Measurements from ENCODE around the gene FAM168A. TPM values are rescaled to one million over a fixed set of nuclear protein-coding genes. Genes with fewer than 3 reads are reported as not detected.

Gene FAM168A
- total RNA-seq, 3 donors from 2014 or later (not counting 1 experiment from before 2014, with no cell fraction given): 27.4 to 39.8 (median 30.4) TPM

- Histone ChIP-seq H3K4me3 (ENCODE audit: low read length) (no peak overlapping the region), H3K9me3 (ENCODE audit: control insufficient read depth, insufficient read depth, low read length) (no peaks in the 10 kb centered on the region), H3K27ac (ENCODE audit: low read length) (no peak overlapping the region), H3K4me1 (ENCODE audit: control insufficient read depth, insufficient read depth, low read length) (no peaks in the 10 kb centered on the region), H3K27me3 (ENCODE audit: control insufficient read depth, insufficient read depth, low read length) (no peaks in the 10 kb centered on the region), H3K36me3 (ENCODE audit: control insufficient read depth, insufficient read depth, low read length) (no peaks in the 10 kb centered on the region)
- DNase-seq: no peak
- no peaks in the 10 kb centered on the region for H3K27me3 Mint-ChIP-seq (ENCODE audit: low read depth in 2 of 2)
- H3K9me3 Mint-ChIP-seq: no peaks in the 10 kb centered on the region
- H3K4me1 Mint-ChIP-seq: peaks cover 21 to 25% of the 10 kb centered on the region in 2 donors
- intact Hi-C loops (cut with micrococcal nuclease): no loop called here
- no peak for TF ChIP-seq CTCF (IDR thresholded peaks at IDR 0.05)
- H3K4me3 Mint-ChIP-seq: no peak overlapping the region
- WGBS (ENCODE audit: insufficient coverage): 96% methylated on average over 1 of the region's 1 CpG
- no peaks in the 10 kb centered on the region for H3K36me3 Mint-ChIP-seq
- no peak overlapping the region for H3K27ac Mint-ChIP-seq
- ATAC-seq: no peak
Observed at GRCh38 chr11:73493956-73494598, 103.8 kb downstream of the FAM168A start.

GRCh38 chr11:73481626-73482025 lies 116.3 kb downstream of the FAM168A start:
- no CpG with 5 or more reads among the region's 1 CpG for WGBS (ENCODE audit: insufficient coverage)
- Mint-ChIP-seq H3K27ac (no peak overlapping the region), H3K4me1 (peaks cover 0 to 6% of the 10 kb centered on the region in 2 donors), H3K9me3 (peaks cover 2 to 6% of the 10 kb centered on the region in 2 donors), H3K27me3 (ENCODE audit: low read depth in 2 of 2) (no peaks in the 10 kb centered on the region), H3K4me3 (no peak overlapping the region), H3K36me3 (peaks cover 4% of the 10 kb centered on the region)
- Histone ChIP-seq H3K4me3 (ENCODE audit: low read length) (no peak overlapping the region), H3K9me3 (ENCODE audit: control insufficient read depth, insufficient read depth, low read length) (no peaks in the 10 kb centered on the region), H3K36me3 (ENCODE audit: control insufficient read depth, insufficient read depth, low read length) (no peaks in the 10 kb centered on the region), H3K27me3 (ENCODE audit: control insufficient read depth, insufficient read depth, low read length) (no peaks in the 10 kb centered on the region), H3K4me1 (ENCODE audit: control insufficient read depth, insufficient read depth, low read length) (no peaks in the 10 kb centered on the region), H3K27ac (ENCODE audit: low read length) (no peak overlapping the region)
- intact Hi-C loops (cut with micrococcal nuclease): no loop called here
- ATAC-seq (no peak), DNase-seq (no peak)
- no peak for TF ChIP-seq CTCF (IDR thresholded peaks at IDR 0.05)

GRCh38 chr11:73480677-73481076 lies 117.2 kb downstream of the FAM168A start:
- WGBS (ENCODE audit: insufficient coverage): 82% methylated on average over 2 of the region's 2 CpGs
- Histone ChIP-seq H3K27ac (ENCODE audit: low read length) (no peak overlapping the region), H3K4me1 (ENCODE audit: control insufficient read depth, insufficient read depth, low read length) (no peaks in the 10 kb centered on the region), H3K9me3 (ENCODE audit: control insufficient read depth, insufficient read depth, low read length) (no peaks in the 10 kb centered on the region), H3K4me3 (ENCODE audit: low read length) (no peak overlapping the region), H3K27me3 (ENCODE audit: control insufficient read depth, insufficient read depth, low read length) (no peaks in the 10 kb centered on the region), H3K36me3 (ENCODE audit: control insufficient read depth, insufficient read depth, low read length) (no peaks in the 10 kb centered on the region)
- H3K9me3 Mint-ChIP-seq: peaks cover 2 to 7% of the 10 kb centered on the region in 2 donors
- intact Hi-C loops (cut with micrococcal nuclease): no loop called here
- DNase-seq (no peak), ATAC-seq (peak in 1 of 3 donors; percentile 44)
- no peak for TF ChIP-seq CTCF (IDR thresholded peaks at IDR 0.05)
- peaks cover 0 to 6% of the 10 kb centered on the region in 2 donors for H3K4me1 Mint-ChIP-seq
- no peak overlapping the region for H3K27ac Mint-ChIP-seq
- peaks cover 7% of the 10 kb centered on the region for H3K36me3 Mint-ChIP-seq
- H3K27me3 Mint-ChIP-seq (ENCODE audit: low read depth in 2 of 2): no peaks in the 10 kb centered on the region
- H3K4me3 Mint-ChIP-seq: no peak overlapping the region

Data from natural killer cell (primary cell).